ENCODE data around the gene ERCC6L2. TPM values are rescaled to one million over a fixed set of nuclear protein-coding genes. Genes with fewer than 3 reads are reported as not detected.

ERCC6L2 gene
- polyA plus RNA-seq, 2 of the 4 experiments (the other 2 are of a cell fraction) = 13.3 to 36.7 TPM

DNA sequence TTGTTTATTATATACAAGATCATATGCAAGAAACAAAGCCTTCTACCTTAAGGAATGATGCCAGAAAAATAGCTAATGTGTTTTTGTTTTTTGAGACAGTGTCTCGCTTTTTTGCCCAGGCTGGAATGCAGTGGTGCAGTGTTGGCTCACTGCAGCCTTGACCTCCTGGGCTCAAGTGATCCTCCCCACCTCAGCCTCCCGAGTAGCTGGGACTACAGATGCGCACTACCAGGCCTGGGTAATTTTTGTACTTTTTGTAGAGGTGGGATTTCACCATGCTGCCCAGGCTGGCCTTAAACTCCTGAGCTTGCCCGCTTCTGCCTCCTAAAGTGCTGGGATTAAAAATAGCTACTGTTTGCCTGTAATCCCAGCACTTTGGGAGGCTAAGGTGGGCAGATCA is 15.1 kb downstream of the ERCC6L2 start:
- Histone ChIP-seq H3K4me3 (no peak overlapping the region), H3K4me1 (0 out of 3 replicates have a peak, but pooled peaks cover 3% of the 10 kb centered on the region), H3K27ac (no peak overlapping the region), H3K9me3 (peaks cover 7% of the 10 kb centered on the region), H3K4me2 (no peak overlapping the region)
- no peak for FAIRE-seq
- ChIA-PET CTCF (interaction anchor here (1.3 kb wide), 1 partner anchor 10 kb away, joined by 3 read pairs; no protein-coding TSS in a partner anchor), POLR2A (interaction anchor here (1.2 kb wide), 1 partner anchor 15 kb away, joined by 3 read pairs; no protein-coding TSS in a partner anchor)
- no peak for DNase-seq (ENCODE audit: low read depth in 1 of 2, low spot score in 1 of 2)
- no peak for TF ChIP-seq JUNB (IDR thresholded peaks at IDR 0.05)
- TF ChIP-seq KDM5A (IDR thresholded peaks at IDR 0.05) = no peak
- no peak for TF ChIP-seq MAZ (IDR thresholded peaks at IDR 0.05; ENCODE audit: borderline replicate concordance, low read depth, low read length)
- TF ChIP-seq, protein P1, sequence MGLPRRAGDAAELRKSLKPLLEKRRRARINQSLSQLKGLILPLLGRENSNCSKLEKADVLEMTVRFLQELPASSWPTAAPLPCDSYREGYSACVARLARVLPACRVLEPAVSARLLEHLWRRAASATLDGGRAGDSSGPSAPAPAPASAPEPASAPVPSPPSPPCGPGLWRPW (IDR thresholded peaks at IDR 0.05) = no peak
- TF ChIP-seq TP53 (CRISPR knock-in tag; IDR thresholded peaks at IDR 0.05) = no peak
- TF ChIP-seq RARB (CRISPR knock-in tag; IDR thresholded peaks at IDR 0.05) = no peak
- TF ChIP-seq, protein P2, sequence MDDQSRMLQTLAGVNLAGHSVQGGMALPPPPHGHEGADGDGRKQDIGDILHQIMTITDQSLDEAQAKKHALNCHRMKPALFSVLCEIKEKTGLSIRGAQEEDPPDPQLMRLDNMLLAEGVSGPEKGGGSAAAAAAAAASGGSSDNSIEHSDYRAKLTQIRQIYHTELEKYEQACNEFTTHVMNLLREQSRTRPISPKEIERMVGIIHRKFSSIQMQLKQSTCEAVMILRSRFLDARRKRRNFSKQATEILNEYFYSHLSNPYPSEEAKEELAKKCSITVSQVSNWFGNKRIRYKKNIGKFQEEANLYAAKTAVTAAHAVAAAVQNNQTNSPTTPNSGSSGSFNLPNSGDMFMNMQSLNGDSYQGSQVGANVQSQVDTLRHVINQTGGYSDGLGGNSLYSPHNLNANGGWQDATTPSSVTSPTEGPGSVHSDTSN (IDR thresholded peaks at IDR 0.05) = no peak
- WGBS (ENCODE audit: missing lambda C conversion rate) = 83% methylated on average over 4 of the region's 4 CpGs
- ATAC-seq = no peak

DNA sequence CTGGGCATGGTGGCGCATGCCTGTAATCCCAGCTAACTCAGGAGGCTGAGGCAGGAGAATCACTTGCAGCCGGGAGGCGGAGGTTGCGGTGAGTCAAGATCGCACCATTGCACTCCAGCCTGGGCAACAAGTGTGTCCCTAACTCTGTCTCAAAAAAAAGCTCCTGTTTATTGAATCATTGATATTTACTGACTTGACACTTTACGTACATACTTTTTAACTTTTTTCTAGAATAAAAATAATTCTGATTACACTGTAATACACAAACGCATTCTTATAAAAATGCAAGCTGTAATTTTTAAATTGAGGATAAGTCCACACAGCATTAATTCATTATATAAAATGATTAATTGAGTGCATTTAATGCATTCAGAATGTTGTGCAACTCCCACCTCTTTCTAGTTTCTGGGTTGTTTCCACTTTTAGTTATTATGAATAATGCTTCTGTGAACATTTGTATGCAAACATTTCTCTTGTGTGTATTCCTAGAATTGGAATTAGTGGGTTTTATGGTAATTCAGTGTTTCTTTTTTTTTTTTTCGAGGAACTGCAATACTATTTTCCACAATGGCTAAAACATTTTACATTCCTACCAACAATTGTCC is 15.7 kb downstream of the ERCC6L2 start:
- H3K4me1 ChIP-seq = 0 out of 3 replicates have a peak, but pooled peaks cover 3% of the 10 kb centered on the region
- DNase-seq (ENCODE audit: low read depth in 1 of 2, low spot score in 1 of 2) (no peak), ATAC-seq (no peak), FAIRE-seq (no peak)
- 97% methylated on average over 8 of the region's 8 CpGs for WGBS (ENCODE audit: missing lambda C conversion rate)
- peaks cover 7% of the 10 kb centered on the region for H3K9me3 ChIP-seq
- CTCF ChIA-PET = interaction anchor here (1.3 kb wide), 1 partner anchor 10 kb away, joined by 3 read pairs; no protein-coding TSS in a partner anchor
- POLR2A ChIA-PET = interaction anchor here (1.2 kb wide), 1 partner anchor 15 kb away, joined by 3 read pairs; no protein-coding TSS in a partner anchor
- TF ChIP-seq, protein P1 (IDR thresholded peaks at IDR 0.05) = no peak
- TF ChIP-seq BHLHE40 (IDR thresholded peaks at IDR 0.05; ENCODE audit: low read depth, low read length) (no peak), MAFK (IDR thresholded peaks at IDR 0.05; ENCODE audit: partially characterized antibody) (peak; percentile 37)
- no peak overlapping the region for H3K4me3 ChIP-seq
- no peak overlapping the region for H3K27ac ChIP-seq
- H3K4me2 ChIP-seq = no peak overlapping the region

DNA sequence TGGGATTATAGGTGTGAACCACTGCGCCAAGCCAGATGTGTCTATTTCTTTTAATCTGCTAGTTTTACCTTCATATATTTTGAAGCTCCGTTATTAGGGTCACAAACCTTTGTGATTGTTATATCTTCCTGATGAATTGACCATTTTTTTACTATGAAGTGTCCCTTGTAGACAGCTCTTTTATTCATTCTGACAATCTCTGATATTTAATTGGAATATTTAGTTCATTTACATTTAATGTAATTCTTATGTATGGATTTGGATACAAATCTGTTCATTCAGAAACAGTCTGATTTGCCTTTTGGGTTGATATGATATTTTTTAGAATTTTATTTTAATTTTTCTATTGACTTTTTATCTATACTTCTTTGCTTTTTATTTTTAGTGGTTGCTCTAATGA is 17.2 kb downstream of the ERCC6L2 start:
- TF ChIP-seq, protein P3, sequence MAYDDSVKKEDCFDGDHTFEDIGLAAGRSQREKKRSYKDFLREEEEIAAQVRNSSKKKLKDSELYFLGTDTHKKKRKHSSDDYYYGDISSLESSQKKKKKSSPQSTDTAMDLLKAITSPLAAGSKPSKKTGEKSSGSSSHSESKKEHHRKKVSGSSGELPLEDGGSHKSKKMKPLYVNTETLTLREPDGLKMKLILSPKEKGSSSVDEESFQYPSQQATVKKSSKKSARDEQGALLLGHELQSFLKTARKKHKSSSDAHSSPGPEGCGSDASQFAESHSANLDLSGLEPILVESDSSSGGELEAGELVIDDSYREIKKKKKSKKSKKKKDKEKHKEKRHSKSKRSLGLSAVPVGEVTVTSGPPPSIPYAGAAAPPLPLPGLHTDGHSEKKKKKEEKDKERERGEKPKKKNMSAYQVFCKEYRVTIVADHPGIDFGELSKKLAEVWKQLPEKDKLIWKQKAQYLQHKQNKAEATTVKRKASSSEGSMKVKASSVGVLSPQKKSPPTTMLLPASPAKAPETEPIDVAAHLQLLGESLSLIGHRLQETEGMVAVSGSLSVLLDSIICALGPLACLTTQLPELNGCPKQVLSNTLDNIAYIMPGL (CRISPR knock-in tag; IDR thresholded peaks at IDR 0.05; ENCODE audit: borderline replicate concordance) = no peak
- TF ChIP-seq MYC (IDR thresholded peaks at IDR 0.05; ENCODE audit: borderline replicate concordance, low read length) (no peak), KDM1A (IDR thresholded peaks at IDR 0.05; ENCODE audit: low read depth) (no peak), EP300 (IDR thresholded peaks at IDR 0.05) (no peak), SMC3 (IDR thresholded peaks at IDR 0.05) (no peak), RAD21 (conservative IDR thresholded peaks at IDR 0.05 in 1 of 2, IDR thresholded peaks at IDR 0.05 in 1 of 2) (no peak)
- TF ChIP-seq, protein P1 (IDR thresholded peaks at IDR 0.05) = no peak
- DNase-seq (ENCODE audit: low read depth in 1 of 2, low spot score in 1 of 2) (no peak), FAIRE-seq (no peak), ATAC-seq (no peak)
- ChIA-PET POLR2A (no interaction called here), CTCF (interaction anchor here (0.6 to 0.7 kb wide), 2 partner anchors 17 to 26 kb away, joined by 3 read pairs; partner anchors contain the start of gene ERCC6L2)
- 87% methylated on average over 2 of the region's 2 CpGs for WGBS (ENCODE audit: missing lambda C conversion rate)
- H3K27ac ChIP-seq = no peak overlapping the region
- no peak overlapping the region for H3K4me2 ChIP-seq
- 0 out of 3 replicates have a peak, but pooled peaks cover 3% of the 10 kb centered on the region for H3K4me1 ChIP-seq
- H3K4me3 ChIP-seq = no peak overlapping the region
- H3K9me3 ChIP-seq = peaks cover 7% of the 10 kb centered on the region

Measured in A549 (cell line).